HEK293T (cell line): ENCODE data around the gene SIRPG.

ENCODE experiments used
- BHLHE40 ChIP-seq: fragments of 450-650 bp; IDR thresholded peaks from 2 replicates; pipeline ENCODE4 v1.6.1; 2016; ENCODE audit warnings: mild to moderate bottlenecking, moderate library complexity, borderline replicate concordance
- CTBP1 ChIP-seq: fragments of 450-650 bp; IDR thresholded peaks from 2 replicates; pipeline ENCODE4 v1.6.1; 2016; ENCODE audit warnings: borderline replicate concordance
- ELF4 ChIP-seq: fragments of 450-650 bp; IDR thresholded peaks from 2 replicates; pipeline ENCODE4 v1.6.1; 2017; ENCODE audit warnings: antibody characterized with exemption
- FOXK2 ChIP-seq: fragments of 450-650 bp; IDR thresholded peaks from 2 replicates; pipeline ENCODE4 v1.6.1; 2016; ENCODE audit warnings: mild to moderate bottlenecking
- NFRKB ChIP-seq: fragments of 450-650 bp; IDR thresholded peaks from 2 replicates; pipeline ENCODE4 v1.6.1; 2016; ENCODE audit warnings: mild to moderate bottlenecking, moderate library complexity
- SP1 ChIP-seq: fragments of 450-650 bp; IDR thresholded peaks from 2 replicates; pipeline ENCODE4 v1.6.1; 2017
- TARDBP ChIP-seq: fragments of 450-650 bp; IDR thresholded peaks from 2 replicates; pipeline ENCODE4 v1.6.1; 2016
- TF ChIP-seq, protein P1 (sequence below): fragments of 450-650 bp; IDR thresholded peaks from 2 replicates; pipeline ENCODE4 v1.6.1; 2016

DNA sequence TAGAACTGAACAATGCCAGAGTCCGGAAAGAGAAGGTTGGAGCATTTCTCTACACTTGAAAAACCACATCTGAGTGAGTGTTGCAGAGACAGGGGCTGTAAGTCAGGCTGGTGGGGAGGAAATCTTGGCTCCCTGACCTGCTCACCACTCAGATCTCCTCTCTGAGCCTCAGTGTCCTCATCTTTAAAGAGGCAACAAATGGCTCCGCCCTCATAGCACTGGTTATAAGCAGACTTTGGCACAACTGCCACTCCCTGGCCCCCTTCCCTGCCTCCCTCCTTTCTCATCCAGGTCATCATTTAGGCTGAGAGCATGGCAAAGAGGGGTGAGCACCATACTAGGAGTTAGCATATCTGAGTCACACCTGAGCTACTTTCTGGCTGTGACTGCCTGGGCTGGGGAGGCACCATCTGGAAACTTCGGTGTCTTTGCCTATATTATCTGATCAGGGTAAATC lies 10.6 kb downstream of the SIRPG start:
- no peak for TF ChIP-seq CTBP1
- TF ChIP-seq TARDBP: no peak
- TF ChIP-seq, protein P1, sequence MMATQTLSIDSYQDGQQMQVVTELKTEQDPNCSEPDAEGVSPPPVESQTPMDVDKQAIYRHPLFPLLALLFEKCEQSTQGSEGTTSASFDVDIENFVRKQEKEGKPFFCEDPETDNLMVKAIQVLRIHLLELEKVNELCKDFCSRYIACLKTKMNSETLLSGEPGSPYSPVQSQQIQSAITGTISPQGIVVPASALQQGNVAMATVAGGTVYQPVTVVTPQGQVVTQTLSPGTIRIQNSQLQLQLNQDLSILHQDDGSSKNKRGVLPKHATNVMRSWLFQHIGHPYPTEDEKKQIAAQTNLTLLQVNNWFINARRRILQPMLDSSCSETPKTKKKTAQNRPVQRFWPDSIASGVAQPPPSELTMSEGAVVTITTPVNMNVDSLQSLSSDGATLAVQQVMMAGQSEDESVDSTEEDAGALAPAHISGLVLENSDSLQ: no peak
- no peak for TF ChIP-seq NFRKB
- TF ChIP-seq FOXK2: no peak
- TF ChIP-seq ELF4: no peak
- no peak for TF ChIP-seq SP1
- TF ChIP-seq BHLHE40: no peak
